H1 (cell line): ENCODE measurements around the gene NOL9. TPM values are rescaled to one million over a fixed set of nuclear protein-coding genes. Genes with fewer than 3 reads are reported as not detected.
A peak's percentile ranks its signal among the peaks of the same experiment; 100 is the strongest.

Experiments used
- CTCF ChIA-PET: fragments of 300-600 bp; sonication (Branson Sonifier 250); formaldehyde crosslinking; loops from one replicate; lab custom pipeline; 2021; ENCODE audit not compliant: partially characterized antibody; lab: Charles Lee
- POLR2A ChIA-PET: fragments of 300-600 bp; sonication (Branson Sonifier 250); formaldehyde crosslinking; loops from one replicate; lab custom pipeline; 2021; ENCODE audit warnings: inconsistent platforms; ENCODE audit not compliant: partially characterized antibody; lab: Charles Lee
- DNase-seq, 2 experiments: peaks; one replicate each; pipeline versions ENCODE4 v3.0.0 to v3.0.0-alpha.2; 2010 to 2022; ENCODE audit warnings: low spot score in 2 of 2, low read depth in 1 of 2, mixed read lengths in 1 of 2
- FAIRE-seq: peaks from 2 replicates; lab custom pipeline; 2011; peaks lifted over from hg19 to GRCh38; lab: Jason Lieb, UNC
- H2AFZ ChIP-seq: 2 replicates; pipeline ENCODE4 v1.8.1; 2012; ENCODE audit warnings: low read length, inconsistent platforms
- H2AK5ac ChIP-seq: 2 replicates; pipeline ENCODE4 v1.6.1; 2013; ENCODE audit warnings: low read depth, low read length
- H2BK120ac ChIP-seq: replicated peaks from 2 replicates; pipeline ENCODE3; 2013; ENCODE audit warnings: low read depth, low read length, inconsistent platforms
- H2BK12ac ChIP-seq: 2 replicates; pipeline ENCODE4 v1.6.1; 2013; ENCODE audit warnings: low read depth, low read length
- H2BK15ac ChIP-seq: 2 replicates; pipeline ENCODE4 v1.6.1; 2013; ENCODE audit warnings: low read length
- H2BK20ac ChIP-seq: 2 replicates; pipeline ENCODE4 v1.6.1; 2013; ENCODE audit warnings: low read length
- H2BK5ac ChIP-seq: 2 replicates; pipeline ENCODE4 v1.6.1; 2013; ENCODE audit warnings: low read depth, low read length
- H3K14ac ChIP-seq: 2 replicates; pipeline ENCODE4 v1.6.1; 2013; ENCODE audit warnings: inconsistent platforms; ENCODE audit not compliant: insufficient read length
- H3K18ac ChIP-seq: 2 replicates; pipeline ENCODE4 v1.6.1; 2013; ENCODE audit warnings: low read length; ENCODE audit errors: extremely low read depth
- H3K23ac ChIP-seq: 2 replicates; pipeline ENCODE4 v1.6.1; 2013; ENCODE audit warnings: inconsistent platforms; ENCODE audit not compliant: insufficient read length
- H3K23me2 ChIP-seq: 2 replicates; pipeline ENCODE4 v1.6.1; 2013; ENCODE audit warnings: low read depth, low read length
- H3K27ac ChIP-seq: 2 replicates; pipeline ENCODE4 v1.6.1; 2011; ENCODE audit warnings: low read depth, low read length, inconsistent platforms
- H3K27me3 ChIP-seq, 4 experiments: replicated peaks in 1 of 4; 1 replicate in 1 of 4; 2 replicates in 3 of 4; pipeline versions ENCODE4 v1.6.1 to v1.8.1; 2011 to 2013; ENCODE audit warnings: low read length in 3 of 4, mild to moderate bottlenecking in 3 of 4, inconsistent platforms in 2 of 4, mixed read lengths in 2 of 4, moderate library complexity in 1 of 4; ENCODE audit not compliant: control insufficient read depth in 3 of 4, insufficient read depth in 3 of 4; ENCODE audit errors: extremely low read depth in 1 of 4
- H3K36me3 ChIP-seq, 4 experiments: 2 replicates each; pipeline versions ENCODE4 v1.6.1 to v1.8.1; 2011 to 2013; ENCODE audit warnings: mild to moderate bottlenecking in 4 of 4, low read length in 3 of 4, moderate library complexity in 2 of 4, control low read depth in 1 of 4, inconsistent platforms in 1 of 4; ENCODE audit not compliant: insufficient read depth in 4 of 4, control insufficient read depth in 2 of 4
- H3K4ac ChIP-seq: replicated peaks from 2 replicates; pipeline ENCODE3; 2013; ENCODE audit warnings: low read length, low read depth, mixed read lengths, inconsistent platforms; ENCODE audit not compliant: insufficient read length
- H3K4me1 ChIP-seq, 4 experiments: replicated peaks in 1 of 4; 1 replicate in 1 of 4; 2 replicates in 3 of 4; pipeline versions ENCODE4 v1.6.1 to v1.8.1; 2011 to 2013; ENCODE audit warnings: low read length in 3 of 4, inconsistent platforms in 2 of 4, mixed read lengths in 1 of 4; ENCODE audit not compliant: insufficient read depth in 4 of 4, control insufficient read depth in 3 of 4
- H3K4me2 ChIP-seq, 2 experiments: 2 replicates each; pipeline versions ENCODE4 v1.6.1 to v1.8.1; 2011 to 2013; ENCODE audit warnings: low read depth in 2 of 2, low read length in 2 of 2, control low read depth in 1 of 2, inconsistent platforms in 1 of 2, mild to moderate bottlenecking in 1 of 2; ENCODE audit not compliant: insufficient read depth in 1 of 2
- H3K4me3 ChIP-seq, 4 experiments: fragments of 200-600, 300-600 bp in 1 of 4; sonication (generic), shearing (Covaris generic), sonication (Bioruptor Twin) in 1 of 4; 2 replicates each; pipeline versions ENCODE4 v1.5.1 to v1.8.1; 2011 to 2016; ENCODE audit warnings: low read length in 4 of 4, low read depth in 3 of 4, control low read depth in 2 of 4, inconsistent platforms in 2 of 4, mild to moderate bottlenecking in 2 of 4, mixed read lengths in 1 of 4, moderate library complexity in 1 of 4; ENCODE audit not compliant: insufficient read depth in 2 of 4; ENCODE audit errors: extremely low read depth in 1 of 4
- H3K56ac ChIP-seq: replicated peaks from 2 replicates; pipeline ENCODE3; 2013; ENCODE audit warnings: low read depth, mild to moderate bottlenecking, mixed read lengths, low read length, inconsistent platforms; ENCODE audit not compliant: insufficient read length
- H3K79me1 ChIP-seq: 2 replicates; pipeline ENCODE4 v1.6.1; 2013; ENCODE audit warnings: low read depth, low read length, control low read depth
- H3K79me2 ChIP-seq, 2 experiments: 2 replicates each; pipeline versions ENCODE4 v1.6.1 to v1.8.1; 2012 to 2013; ENCODE audit warnings: low read length in 2 of 2, mild to moderate bottlenecking in 2 of 2, inconsistent platforms in 1 of 2; ENCODE audit not compliant: insufficient read depth in 2 of 2, control insufficient read depth in 1 of 2
- H3K9ac ChIP-seq, 4 experiments: replicated peaks in 1 of 4; 1 replicate in 1 of 4; 2 replicates in 3 of 4; pipeline versions ENCODE4 v1.6.1 to v1.8.1; 2011 to 2013; ENCODE audit warnings: low read depth in 3 of 4, low read length in 3 of 4, control low read depth in 2 of 4, mild to moderate bottlenecking in 2 of 4, moderate library complexity in 2 of 4, inconsistent platforms in 1 of 4; ENCODE audit errors: extremely low read depth in 1 of 4
- H3K9me3 ChIP-seq, 2 experiments: 2 replicates each; pipeline versions ENCODE4 v1.6.1 to v1.8.1; 2012 to 2013; ENCODE audit warnings: mild to moderate bottlenecking in 2 of 2, moderate library complexity in 2 of 2, control low read depth in 1 of 2, inconsistent platforms in 1 of 2, low read depth in 1 of 2, low read length in 1 of 2, mixed read lengths in 1 of 2; ENCODE audit not compliant: insufficient read depth in 2 of 2
- H4K20me1 ChIP-seq, 2 experiments: replicated peaks in 1 of 2; 2 replicates each; pipeline versions ENCODE3 to v1.8.1; 2011 to 2013; ENCODE audit warnings: inconsistent platforms in 2 of 2, low read length in 2 of 2, mild to moderate bottlenecking in 1 of 2; ENCODE audit not compliant: insufficient read depth in 2 of 2, control insufficient read depth in 1 of 2
- H4K5ac ChIP-seq: 2 replicates; pipeline ENCODE4 v1.6.1; 2013; ENCODE audit warnings: low read length, low read depth, mixed read lengths, inconsistent platforms; ENCODE audit not compliant: insufficient read length
- H4K8ac ChIP-seq: 2 replicates; pipeline ENCODE4 v1.8.0; 2013; ENCODE audit warnings: mild to moderate bottlenecking, moderate library complexity, low read length, inconsistent platforms; ENCODE audit not compliant: insufficient read depth; ENCODE audit errors: extremely low read depth
- H4K91ac ChIP-seq: replicated peaks from 2 replicates; pipeline ENCODE3; 2013; ENCODE audit warnings: low read length, mixed read lengths, inconsistent platforms; ENCODE audit not compliant: insufficient read length
- ASH2L ChIP-seq: fragments of 200-600, 300-600 bp; sonication (generic); IDR thresholded peaks from one replicate; pipeline ENCODE4 v1.7.1; 2017; ENCODE audit warnings: low read length
- BACH1 ChIP-seq: IDR thresholded peaks from 2 replicates; pipeline ENCODE4 v1.6.1; 2012; ENCODE audit warnings: low read length, improper control_type of control experiment
- CTBP2 ChIP-seq: IDR thresholded peaks from 2 replicates; pipeline ENCODE4 v1.7.0; 2011; ENCODE audit warnings: borderline replicate concordance, mild to moderate bottlenecking, moderate library complexity, mixed read lengths, low read length; ENCODE audit not compliant: insufficient read depth, insufficient read length
- EGR1 ChIP-seq: IDR thresholded peaks from 2 replicates; pipeline ENCODE4 v1.6.1; 2011; ENCODE audit warnings: low read depth, low read length, borderline replicate concordance
- KDM4A ChIP-seq: IDR thresholded peaks from one replicate; pipeline ENCODE4 v1.7.1; 2012; ENCODE audit warnings: low read depth, mild to moderate bottlenecking, moderate library complexity, low read length, inconsistent platforms; ENCODE audit not compliant: severe bottlenecking
- PHF8 ChIP-seq: fragments of 200-600 bp; sonication (generic); conservative IDR thresholded peaks from 2 replicates; pipeline ENCODE4 v1.7.1; 2012; ENCODE audit warnings: low read depth, mild to moderate bottlenecking, inconsistent platforms, low read length, moderate library complexity
- POLR2A ChIP-seq, 2 experiments: IDR thresholded peaks; 1 replicate in 1 of 2; 2 replicates in 1 of 2; pipeline ENCODE4 v1.6.1; 2011; ENCODE audit warnings: low read depth in 2 of 2, low read length in 2 of 2, mild to moderate bottlenecking in 2 of 2; ENCODE audit errors: control extremely low read depth in 1 of 2
- SUZ12 ChIP-seq: fragments of 200-600 bp; sonication (generic); IDR thresholded peaks from 2 replicates; pipeline ENCODE4 v1.6.1; 2012; ENCODE audit warnings: mild to moderate bottlenecking, inconsistent platforms, low read length, moderate library complexity, mixed read lengths
- WGBS, 2 experiments: shearing (Covaris generic) in 1 of 2; methylation state at CpG; one replicate each; pipeline versions ENCODE4 v1.1.6 to v1.1.7; 2013 to 2015; ENCODE audit warnings: low lambda C conversion rate in 2 of 2, mixed read lengths in 2 of 2, inconsistent platforms in 1 of 2, low coverage in 1 of 2, missing lambda C conversion rate in 1 of 2; ENCODE audit not compliant: insufficient replicate concordance in 2 of 2, insufficient coverage in 1 of 2, insufficient read length in 1 of 2; ENCODE audit errors: extremely low coverage in 1 of 2, missing lambda C conversion rate in 1 of 2; 5-methylcytosine and 5-hydroxymethylcytosine counted together
- polyA plus RNA-seq, 7 experiments: library from polyadenylated mRNA; depleted of rRNA in 3 of 7; stranded (reverse) in 5 of 7; unstranded in 2 of 7; fragments of >200 nt in 5 of 7; fragments of 200-250 nt in 2 of 7; gene quantifications; 1 replicate in 5 of 7; 2 replicates in 1 of 7; 4 replicates in 1 of 7; pipeline versions ENCODE4 v1.2.1 to v1.2.3, GENCODE V29; 2011 to 2013; ENCODE audit warnings: missing spikeins in 2 of 7, mixed read lengths in 2 of 7
- total RNA-seq: library from RNA; stranded (reverse); fragmentation: NEBNext Ultra II Directional; extraction: Animal tissue kit (Norgen Biotek cat#: 25700); gene quantifications from 2 replicates; pipeline ENCODE4 v1.2.1, GENCODE V29; 2021

Gene NOL9
- total and polyA plus RNA-seq, 2 of the 8 experiments (the other 6 are each of a cell fraction or from before 2014, with no cell fraction given), result 17.1 to 38.1 TPM

DNA sequence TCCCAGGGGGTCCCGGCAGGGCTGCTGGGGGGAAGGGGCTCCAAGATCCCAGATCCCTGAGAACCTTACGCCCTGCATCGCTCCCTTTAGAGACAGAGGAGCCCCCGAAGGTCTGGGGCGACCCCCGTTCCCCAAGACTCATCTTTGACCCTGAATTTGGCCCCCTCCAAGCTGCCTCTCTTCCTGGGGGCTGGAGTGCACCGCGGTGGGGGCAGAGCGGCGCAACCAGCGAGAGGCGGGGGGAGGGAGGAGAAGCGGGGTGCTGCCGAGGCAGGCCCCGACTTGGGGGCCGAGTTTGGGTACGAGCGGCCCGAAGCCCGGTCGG lies 57.5 kb downstream of the NOL9 start:
- Histone ChIP-seq H3K9me3 (no peaks in the 10 kb centered on the region), H3K4ac (no peak overlapping the region), H3K18ac (no peak overlapping the region; the same call in 1 of the 2 replicates), H3K4me3 (peak overlapping the region; percentile 37 to 82 (median 54)), H2BK5ac (no peak overlapping the region), H2BK20ac (no peak overlapping the region), H4K20me1 (peaks cover 4% of the 10 kb centered on the region in 2 experiments), H2AFZ (no peak overlapping the region), H4K8ac (no peak overlapping the region)
- CTCF ChIA-PET, result interaction anchor here (2.4 kb wide), 1 partner anchor 11 kb away, joined by 11 read pairs; no protein-coding TSS in a partner anchor
- POLR2A ChIA-PET, result no interaction called here
- WGBS, 2 experiments, result 0% methylated on average over 4 of the region's 21 CpGs; no CpG with 5 or more reads in 1 of the 2 experiments
- no peak for DNase-seq
- TF ChIP-seq CTBP2, result no peak
- TF ChIP-seq ASH2L, result no peak
- peak; percentile 15 for TF ChIP-seq KDM4A
- TF ChIP-seq SUZ12, result 0 out of 2 replicates have a peak, but pooled peaks have one; percentile 13
- no peak for TF ChIP-seq POLR2A (IDR thresholded peaks at IDR 0.05; ENCODE audit: control extremely low read depth in 1 of 2, low read depth in 2 of 2, low read length in 2 of 2)
- no peak for TF ChIP-seq EGR1
- TF ChIP-seq PHF8, result no peak; the same call in 1 of the 2 replicates
- TF ChIP-seq BACH1, result no peak
- TF ChIP-seq, all 59 proteins: peak for 2
- FAIRE-seq, result no peak
- Histone ChIP-seq H3K27ac (no peak overlapping the region), H2BK15ac (no peak overlapping the region), H3K79me1 (no peaks in the 10 kb centered on the region; the same call in 1 of the 2 replicates), H4K5ac (no peak overlapping the region), H3K14ac (no peak overlapping the region), H2BK120ac (no peak overlapping the region), H3K79me2 (no peaks in the 10 kb centered on the region), H3K23ac (no peak overlapping the region), H3K27me3 (peaks cover 0 to 31% (median 20%) of the 10 kb centered on the region in 4 experiments; a peak in 5 of 7 replicates), H3K23me2 (peaks cover 12% of the 10 kb centered on the region; the same call in 1 of the 2 replicates), H3K4me2 (peak overlapping the region; percentile 87 to 97), H2AK5ac (no peak overlapping the region), H3K9ac (no peak overlapping the region), H3K56ac (no peak overlapping the region), H2BK12ac (no peak overlapping the region), H4K91ac (no peak overlapping the region), H3K4me1 (peaks cover 0 to 29% (median 17%) of the 10 kb centered on the region in 4 experiments; a peak in 6 of 7 replicates), H3K36me3 (no peaks in the 10 kb centered on the region)
